GM21825 (cell line): ENCODE data around the gene FGF2.
"Not testable (repeated sequence)": the region's sequence is repeated elsewhere in the genome, so short reads cannot be mapped to it uniquely, and the experiment has no call there.

Experiments used
- ATAC-seq: cut with Tn5 transposase; IDR thresholded peaks from one replicate; pipeline ENCODE4 v1.9.1; 2021; ENCODE audit warnings: mild to moderate bottlenecking, moderate library complexity; ENCODE audit not compliant: unreplicated experiment

Gene FGF2

DNA sequence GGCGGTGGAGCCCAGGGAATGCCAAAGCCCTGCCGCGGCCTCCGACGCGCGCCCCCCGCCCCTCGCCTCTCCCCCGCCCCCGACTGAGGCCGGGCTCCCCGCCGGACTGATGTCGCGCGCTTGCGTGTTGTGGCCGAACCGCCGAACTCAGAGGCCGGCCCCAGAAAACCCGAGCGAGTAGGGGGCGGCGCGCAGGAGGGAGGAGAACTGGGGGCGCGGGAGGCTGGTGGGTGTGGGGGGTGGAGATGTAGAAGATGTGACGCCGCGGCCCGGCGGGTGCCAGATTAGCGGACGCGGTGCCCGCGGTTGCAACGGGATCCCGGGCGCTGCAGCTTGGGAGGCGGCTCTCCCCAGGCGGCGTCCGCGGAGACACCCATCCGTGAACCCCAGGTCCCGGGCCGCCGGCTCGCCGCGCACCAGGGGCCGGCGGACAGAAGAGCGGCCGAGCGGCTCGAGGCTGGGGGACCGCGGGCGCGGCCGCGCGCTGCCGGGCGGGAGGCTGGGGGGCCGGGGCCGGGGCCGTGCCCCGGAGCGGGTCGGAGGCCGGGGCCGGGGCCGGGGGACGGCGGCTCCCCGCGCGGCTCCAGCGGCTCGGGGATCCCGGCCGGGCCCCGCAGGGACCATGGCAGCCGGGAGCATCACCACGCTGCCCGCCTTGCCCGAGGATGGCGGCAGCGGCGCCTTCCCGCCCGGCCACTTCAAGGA, at the start of gene FGF2:
Gene FGF2 (plus strand): TSS at position 279 of the 705 bp plus-strand sequence. CDS start 344 bp downstream, at position 623.
- ATAC-seq, result peak; percentile 22

DNA sequence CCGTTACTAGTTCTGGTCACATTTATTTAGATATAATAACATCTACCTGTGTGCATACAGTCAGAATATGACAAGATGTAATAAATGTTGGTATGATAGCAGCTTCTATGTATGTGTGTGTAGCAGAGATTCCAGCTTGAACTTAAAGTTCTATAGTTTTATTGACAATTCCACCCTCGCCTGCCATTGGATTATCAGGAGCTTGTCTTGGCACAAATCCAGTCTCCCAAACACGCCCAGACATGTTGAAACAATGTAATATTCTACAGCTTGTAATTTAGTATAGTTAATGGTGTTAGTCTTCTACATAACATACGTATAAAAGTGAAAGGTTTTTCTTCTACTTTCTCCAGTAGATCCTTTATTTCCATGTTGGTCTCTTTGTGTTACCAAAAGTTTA, 49.7 kb upstream of the FGF2 start:
- no peak for ATAC-seq

DNA sequence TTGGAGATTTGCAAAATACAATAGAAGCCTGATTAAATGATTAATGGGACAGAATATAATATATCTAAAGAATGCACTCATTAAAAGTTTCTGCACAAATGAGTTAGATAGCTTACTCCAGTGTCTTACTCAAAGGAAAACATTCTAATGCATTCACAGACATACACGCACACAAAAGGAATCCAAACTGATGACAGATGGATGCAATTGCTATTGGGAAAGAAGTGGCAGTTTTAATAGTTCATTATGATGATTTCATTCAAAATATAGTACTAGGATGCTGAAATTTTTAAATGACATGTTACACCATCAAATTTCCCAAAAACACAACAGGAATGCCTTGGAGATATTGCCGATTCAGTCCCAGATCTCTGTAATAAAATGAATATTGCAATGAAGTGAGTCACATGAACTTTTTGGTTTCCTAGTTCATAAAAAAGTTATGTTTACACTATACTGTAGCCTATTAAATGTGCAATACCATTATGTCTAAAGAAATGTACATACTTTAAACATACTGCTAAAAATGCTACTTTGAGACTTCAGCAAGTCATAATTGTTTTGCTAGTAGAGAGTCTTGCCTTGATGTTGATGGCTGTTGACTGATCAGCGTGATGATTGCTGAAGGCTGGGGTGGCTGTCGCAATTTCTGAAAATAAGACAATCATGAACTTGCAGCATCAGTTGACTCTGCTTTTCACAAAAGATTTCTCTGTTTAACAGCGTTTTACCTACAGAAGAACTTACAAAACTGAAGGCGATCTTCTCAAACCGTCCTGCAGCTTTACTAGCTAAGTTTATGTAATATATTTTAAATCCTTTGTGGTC, 48.6 kb upstream of the FGF2 start:
- no peak for ATAC-seq

DNA sequence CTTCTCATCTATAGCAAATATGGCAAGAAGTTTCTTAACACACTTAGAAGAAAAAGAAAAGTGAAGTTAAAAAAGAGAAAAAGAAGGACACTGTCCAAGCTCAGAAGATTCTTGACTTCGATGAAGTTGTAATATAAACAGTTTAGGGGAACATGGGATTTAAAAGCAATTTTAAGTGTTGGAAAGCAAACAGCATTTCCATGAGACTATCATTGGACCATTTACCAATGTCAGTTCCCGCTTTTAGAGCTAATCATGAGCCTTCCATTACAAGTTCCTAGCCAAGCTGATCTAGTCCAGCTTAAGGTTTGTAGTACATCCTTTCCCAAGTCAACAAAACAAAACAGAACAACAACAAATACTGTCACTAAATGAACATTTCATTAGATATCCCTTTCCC, 45.1 kb upstream of the FGF2 start:
- no peak for ATAC-seq

- no peak for ATAC-seq
Observed at GRCh38 chr4:122783301-122784215, 43.1 kb upstream of the FGF2 start.

DNA sequence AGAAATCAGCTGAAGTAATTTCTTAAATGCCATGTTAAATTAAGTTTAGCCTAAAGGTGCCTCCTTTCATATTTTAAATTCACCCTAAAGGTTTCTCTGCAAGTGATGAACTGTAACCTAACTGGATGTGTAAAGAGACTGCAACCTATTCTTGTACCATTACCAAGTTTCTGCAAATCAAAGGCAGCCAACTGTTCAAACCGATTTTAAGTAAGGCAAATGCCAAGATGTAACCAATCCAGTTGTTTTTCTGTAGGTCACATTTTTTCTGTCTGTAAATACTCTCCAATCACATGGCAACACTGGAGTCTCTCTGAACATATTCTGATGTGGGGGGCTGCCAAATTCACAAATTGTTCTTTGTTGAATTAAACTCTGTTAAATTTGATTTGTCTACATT, 42.4 kb upstream of the FGF2 start:
- no peak for ATAC-seq

DNA sequence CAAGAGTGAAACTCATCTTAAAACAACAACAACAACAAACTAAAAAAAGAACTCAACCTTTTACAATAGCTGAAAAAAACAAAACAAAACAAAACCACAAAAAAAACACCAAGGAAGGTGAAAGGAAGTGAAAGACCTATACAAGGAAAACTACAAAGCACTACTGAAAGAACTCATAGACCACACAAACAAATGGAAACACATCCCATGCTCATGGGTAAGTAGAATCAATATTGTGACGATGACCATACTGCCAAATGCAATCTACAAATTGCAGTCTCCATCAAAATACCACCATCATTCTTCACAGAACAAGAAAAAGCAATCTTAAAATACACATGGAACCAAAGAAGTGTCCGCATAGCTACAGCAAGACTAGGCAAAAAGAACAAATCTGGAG, 41.5 kb upstream of the FGF2 start:
- ATAC-seq, result no peak

GRCh38 chr4:122786296-122786695, 40.3 kb upstream of the FGF2 start:
- ATAC-seq, result not testable (repeated sequence)

- not testable (repeated sequence) for ATAC-seq
Observed at GRCh38 chr4:122786920-122787319, 39.7 kb upstream of the FGF2 start.

DNA sequence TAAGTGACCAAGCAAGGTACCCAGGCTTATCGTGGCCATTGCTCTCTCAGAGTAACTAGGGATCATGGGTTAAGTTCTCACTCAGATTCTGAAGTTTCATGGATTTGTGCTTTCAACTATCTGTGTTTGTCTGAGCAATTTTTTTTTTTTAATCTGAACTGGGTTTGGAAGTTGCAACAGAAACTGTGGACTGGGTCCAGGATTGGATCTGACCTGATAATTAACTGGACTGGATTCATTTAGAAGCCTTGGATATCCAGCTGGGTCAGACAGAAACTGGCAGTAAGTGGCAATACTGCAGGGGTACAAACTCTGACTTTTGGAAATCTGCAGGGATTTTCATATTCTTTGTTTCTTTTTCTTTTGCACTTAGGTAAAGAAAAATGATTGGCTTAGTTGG, 38.7 kb upstream of the FGF2 start:
- no peak for ATAC-seq

DNA sequence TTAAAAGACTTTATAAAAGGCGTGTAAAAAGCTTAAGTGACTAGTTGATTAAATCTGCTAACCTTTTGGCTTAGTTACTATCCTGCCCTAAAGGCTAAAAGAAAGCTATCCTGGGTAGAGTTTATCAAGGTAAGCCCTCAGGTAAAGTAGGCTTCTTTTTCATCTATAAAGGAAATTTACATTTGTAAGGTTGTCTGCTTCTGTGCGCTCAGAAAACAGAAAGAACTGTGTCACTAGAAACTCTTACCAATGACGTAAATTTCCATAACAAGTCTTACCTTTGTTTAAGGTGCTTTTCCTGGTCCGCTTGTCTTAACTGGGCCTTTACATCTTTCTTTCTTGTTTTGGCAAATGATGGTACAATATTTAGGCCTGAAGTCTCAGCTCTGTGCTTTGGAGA, 37.7 kb upstream of the FGF2 start:
- ATAC-seq, result no peak

- ATAC-seq, result no peak
Observed at GRCh38 chr4:122793811-122794210, 32.8 kb upstream of the FGF2 start.

DNA sequence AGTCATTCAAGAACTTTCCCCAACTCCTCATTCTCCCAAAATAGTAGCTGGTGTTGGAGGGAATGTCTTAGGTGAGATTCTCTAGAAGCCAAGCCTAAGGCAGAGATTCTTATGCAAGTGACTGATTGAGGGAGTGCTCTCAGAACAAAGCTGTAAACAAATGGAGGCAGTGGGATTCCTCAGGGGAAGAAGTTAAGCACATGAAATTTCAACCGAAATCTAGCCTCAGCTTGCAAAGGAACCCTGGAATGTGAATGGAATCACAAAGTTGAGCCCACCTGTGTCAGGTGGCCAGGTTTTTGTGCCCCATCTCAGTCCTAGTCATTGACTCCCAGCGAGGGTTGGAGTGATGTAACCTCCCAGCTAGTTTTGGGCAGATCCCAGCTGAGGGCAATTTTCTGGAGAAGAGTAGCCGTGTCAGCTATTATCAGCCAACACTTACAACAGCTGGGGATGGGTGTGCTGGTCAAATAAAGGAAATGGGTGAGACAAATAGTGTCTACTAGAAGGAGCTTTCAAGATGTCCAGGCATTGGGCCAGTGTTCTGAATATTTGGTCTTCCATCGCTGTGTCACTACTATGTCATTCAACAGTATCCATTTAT, 29.7 kb upstream of the FGF2 start:
- ATAC-seq, result no peak

DNA sequence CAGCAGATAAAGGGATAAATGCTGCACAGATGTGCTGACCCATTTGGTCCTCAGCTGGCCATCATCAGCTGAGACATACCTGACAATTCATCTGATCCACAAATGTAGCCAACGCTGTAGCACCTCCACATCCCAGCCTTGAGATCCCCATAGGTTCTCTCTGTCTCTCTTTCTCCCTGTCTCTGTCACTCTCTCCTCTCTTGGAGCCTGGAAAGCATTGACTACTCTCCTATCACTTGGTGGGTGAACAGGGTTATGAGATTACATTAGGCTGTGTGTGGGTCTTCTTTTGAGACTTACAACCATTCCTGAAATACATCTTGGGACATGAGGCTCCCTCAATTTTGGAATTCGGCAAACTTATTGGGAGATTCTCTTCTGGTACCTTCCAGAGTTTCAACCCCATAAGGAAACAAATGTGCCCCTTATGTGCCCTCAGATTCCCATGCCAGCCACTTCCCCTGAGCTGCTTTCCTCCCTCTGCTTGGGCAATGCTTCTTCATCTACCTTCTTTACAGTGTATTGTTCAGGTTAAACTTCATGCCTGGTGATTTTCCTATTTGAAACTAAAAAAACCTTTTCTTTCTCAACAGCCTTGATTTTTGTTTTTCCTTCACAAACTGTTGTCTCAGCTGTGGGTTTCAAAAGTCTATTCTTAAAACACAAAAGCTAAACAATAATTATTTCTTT, 29.1 kb upstream of the FGF2 start:
- no peak for ATAC-seq

GRCh38 chr4:122798101-122798500, 28.5 kb upstream of the FGF2 start:
- no peak for ATAC-seq

DNA sequence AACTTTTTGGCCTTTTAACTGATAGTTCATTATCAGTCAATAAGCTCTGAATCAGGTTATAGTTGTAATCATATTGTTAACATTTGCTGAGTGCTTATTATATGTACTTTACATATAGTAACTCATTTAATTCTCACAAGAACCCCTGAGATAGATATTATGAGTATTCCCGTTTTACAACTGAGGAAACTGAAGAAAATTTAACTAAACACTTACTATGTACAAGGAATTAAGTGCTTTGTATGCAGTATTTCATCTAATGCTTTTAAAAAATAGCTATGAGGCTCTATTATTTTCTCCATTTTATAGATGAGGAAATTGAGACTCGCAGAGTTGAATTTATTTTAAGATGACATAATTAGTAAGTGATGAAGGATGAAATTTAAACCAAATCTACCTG, 27.7 kb upstream of the FGF2 start:
- ATAC-seq, result no peak

DNA sequence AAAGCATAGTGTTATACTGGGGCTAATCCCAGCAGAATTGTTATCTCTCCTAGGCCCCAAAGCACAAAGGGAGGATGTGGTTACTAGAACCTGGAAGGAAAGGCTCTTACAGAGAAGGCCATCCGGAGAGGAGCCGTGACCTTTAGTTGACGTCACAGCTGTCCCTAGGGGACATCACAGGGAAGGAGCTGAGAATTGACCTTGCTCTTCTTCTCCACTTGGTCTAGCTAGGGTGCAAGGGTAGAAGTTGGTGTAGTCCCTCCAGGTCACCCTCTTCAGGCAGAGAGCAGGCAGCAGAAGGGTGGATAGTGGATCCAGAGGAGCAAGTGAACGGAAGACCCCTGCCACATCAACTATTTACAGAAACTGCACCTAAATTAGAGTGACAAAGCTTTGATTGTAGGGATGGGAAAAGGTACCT, 22.8 kb upstream of the FGF2 start:
- no peak for ATAC-seq

- no peak for ATAC-seq
Observed at GRCh38 chr4:122806981-122807679, 19.5 kb upstream of the FGF2 start.

DNA sequence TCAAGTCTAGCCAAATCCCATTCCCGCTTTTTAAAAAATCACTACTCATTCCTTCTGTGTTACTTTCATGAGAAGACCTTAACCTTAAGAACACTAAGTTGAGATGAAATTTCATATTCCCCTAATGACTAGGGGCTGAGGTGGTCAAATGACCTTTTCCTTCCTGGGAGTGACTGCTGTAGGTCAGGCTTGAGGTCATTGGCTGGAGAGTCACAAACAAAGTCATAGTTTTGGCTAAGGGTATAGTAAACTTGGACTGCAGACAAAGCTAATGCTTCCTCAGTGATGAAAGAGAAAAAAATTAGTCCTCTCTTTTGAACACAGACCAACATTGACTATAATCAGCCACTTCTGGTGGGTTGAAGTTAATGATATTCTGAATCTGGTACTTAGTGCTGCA, 16.0 kb upstream of the FGF2 start:
- no peak for ATAC-seq

DNA sequence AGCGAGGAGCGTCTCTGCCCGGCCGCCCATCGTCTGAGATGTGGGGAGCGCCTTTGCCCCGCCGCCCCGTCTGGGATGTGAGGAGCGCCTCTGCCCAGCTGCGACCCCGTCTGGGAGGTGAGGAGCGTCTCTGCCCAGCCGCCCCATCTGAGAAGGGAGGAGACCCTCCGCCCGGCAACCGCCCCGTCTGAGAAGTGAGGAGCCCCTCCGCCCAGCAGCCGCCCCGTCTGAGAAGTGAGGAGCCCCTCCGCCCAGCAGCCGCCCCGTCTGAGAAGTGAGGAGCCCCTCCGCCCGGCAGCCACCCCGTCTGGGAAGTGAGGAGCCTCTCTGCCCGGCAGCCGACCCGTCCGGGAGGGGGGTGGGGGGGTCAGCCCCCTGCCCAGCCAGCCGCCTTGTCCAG, 14.8 kb upstream of the FGF2 start:
- not testable (repeated sequence) for ATAC-seq
